Neural progenitor cell (in vitro differentiated cells): ENCODE data around the gene OPRL1. TPM values are rescaled to one million over a fixed set of nuclear protein-coding genes. Genes with fewer than 3 reads are reported as not detected.
A peak's percentile ranks its signal among the peaks of the same experiment; 100 is the strongest.

ENCODE experiments used
- DNase-seq: peaks from one replicate; pipeline ENCODE4 v3.0.0-alpha.2; 2016; ENCODE audit warnings: low spot score
- H2AFZ ChIP-seq: fragments of 200-600 bp; sonication (generic); replicated peaks from 2 replicates; pipeline ENCODE4 v1.6.1; 2016; ENCODE audit warnings: antibody characterized with exemption
- H3F3A ChIP-seq: fragments of 200-600 bp; sonication (generic); 2 replicates; pipeline ENCODE4 v1.6.1; 2016; ENCODE audit warnings: antibody characterized with exemption, low read depth
- H3K27ac ChIP-seq: fragments of 200-600 bp; sonication (generic); 2 replicates; pipeline ENCODE4 v1.5.1; 2016; ENCODE audit warnings: mild to moderate bottlenecking
- H3K27me3 ChIP-seq: fragments of 200-600 bp; sonication (generic); 2 replicates; pipeline ENCODE4 v1.6.1; 2016; ENCODE audit warnings: mild to moderate bottlenecking, moderate library complexity
- H3K36me3 ChIP-seq: fragments of 200-600 bp; sonication (generic); 2 replicates; pipeline ENCODE4 v1.5.1; 2016
- H3K4me1 ChIP-seq: fragments of 200-600 bp; sonication (generic); 2 replicates; pipeline ENCODE4 v1.6.1; 2016; ENCODE audit warnings: mixed run types
- H3K4me2 ChIP-seq: fragments of 200-600 bp; sonication (generic); 2 replicates; pipeline ENCODE4 v1.6.1; 2016
- H3K4me3 ChIP-seq: fragments of 200-600 bp; sonication (generic); 2 replicates; pipeline ENCODE4 v1.5.1; 2016
- H3K79me2 ChIP-seq: fragments of 200-600 bp; sonication (generic); 2 replicates; pipeline ENCODE4 v1.6.1; 2016; ENCODE audit warnings: low read depth
- H3K9ac ChIP-seq: fragments of 200-600 bp; sonication (generic); 2 replicates; pipeline ENCODE4 v1.6.1; 2016
- H3K9me3 ChIP-seq: fragments of 200-600 bp; sonication (generic); 2 replicates; pipeline ENCODE4 v1.5.1; 2016; ENCODE audit warnings: low read depth
- H4K20me1 ChIP-seq: fragments of 200-600 bp; sonication (generic); 2 replicates; pipeline ENCODE4 v1.6.1; 2016; ENCODE audit warnings: low read depth
- H3K27ac Mint-ChIP-seq: 3 replicates; pipeline ENCODE4 v1.8.0; 2021; ENCODE audit warnings: mixed read lengths
- H3K27me3 Mint-ChIP-seq: 2 replicates; pipeline ENCODE4 v1.8.0; 2022; ENCODE audit warnings: low read depth, mild to moderate bottlenecking, inconsistent platforms, moderate library complexity, mixed read lengths; ENCODE audit not compliant: insufficient read depth
- H3K36me3 Mint-ChIP-seq: 3 replicates; pipeline ENCODE4 v1.8.0; 2021; ENCODE audit warnings: mixed read lengths
- H3K4me1 Mint-ChIP-seq: 3 replicates; pipeline ENCODE4 v1.8.0; 2021; ENCODE audit warnings: mixed read lengths
- H3K4me3 Mint-ChIP-seq: 3 replicates; pipeline ENCODE4 v1.8.0; 2021; ENCODE audit warnings: mild to moderate bottlenecking, moderate library complexity, mixed read lengths
- H3K9me3 Mint-ChIP-seq: 3 replicates; pipeline ENCODE4 v1.8.0; 2020; ENCODE audit warnings: mixed read lengths
- EZH2 ChIP-seq: fragments of 200-600 bp; sonication (generic); IDR thresholded peaks from 2 replicates; pipeline ENCODE4 v1.6.1; 2017; ENCODE audit warnings: antibody characterized with exemption, mild to moderate bottlenecking, moderate library complexity
- EZH2phosphoT487 ChIP-seq: fragments of 200-600 bp; sonication (generic); IDR thresholded peaks from 2 replicates; pipeline ENCODE4 v1.6.1; 2017; ENCODE audit warnings: antibody characterized with exemption
- total RNA-seq: library from RNA; depleted of rRNA; stranded (reverse); fragments of >200 nt; gene quantifications from 2 replicates; pipeline ENCODE4 v1.2.3, GENCODE V29; 2015; ENCODE audit warnings: low replicate concordance
- TF ChIP-seq, protein P1 (sequence below): fragments of 200-600 bp; sonication (generic); IDR thresholded peaks from 2 replicates; pipeline ENCODE4 v1.5.1; 2017; ENCODE audit warnings: antibody characterized with exemption, mild to moderate bottlenecking

Gene OPRL1
- total RNA-seq, 1 donor from 2014 or later, result 1.3 TPM

DNA sequence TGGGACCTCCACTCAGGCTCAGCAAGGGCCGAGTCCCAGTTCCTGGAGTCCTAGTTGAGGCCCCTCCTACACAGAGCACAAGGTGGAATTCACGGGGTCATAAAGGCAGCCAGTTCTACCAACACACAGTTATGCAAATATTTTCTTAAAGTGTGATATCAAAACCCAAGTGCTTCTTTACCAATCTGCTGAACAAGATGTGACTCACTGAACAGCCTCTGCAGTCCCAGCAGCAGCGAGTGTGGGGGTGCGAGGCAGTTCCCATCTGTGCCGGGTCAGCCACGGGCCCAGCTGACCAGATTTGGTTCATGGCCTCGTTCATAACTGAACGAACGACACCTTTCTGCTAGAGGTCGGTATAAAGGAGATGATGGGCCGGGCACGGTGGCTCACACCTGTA lies 21.3 kb upstream of the OPRL1 start:
- Histone ChIP-seq H3K4me1 (peaks cover 4% of the 10 kb centered on the region), H3K9ac (no peak overlapping the region), H3K4me2 (no peak overlapping the region), H3K79me2 (peaks cover 1% of the 10 kb centered on the region), H3F3A (peaks cover 5% of the 10 kb centered on the region), H3K27me3 (no peaks in the 10 kb centered on the region), H3K27ac (no peak overlapping the region), H4K20me1 (peaks cover 2% of the 10 kb centered on the region), H3K4me3 (no peak overlapping the region), H3K36me3 (no peaks in the 10 kb centered on the region), H2AFZ (no peak overlapping the region), H3K9me3 (no peaks in the 10 kb centered on the region)
- no peak for TF ChIP-seq EZH2phosphoT487
- TF ChIP-seq EZH2, result no peak
- TF ChIP-seq, protein P1, sequence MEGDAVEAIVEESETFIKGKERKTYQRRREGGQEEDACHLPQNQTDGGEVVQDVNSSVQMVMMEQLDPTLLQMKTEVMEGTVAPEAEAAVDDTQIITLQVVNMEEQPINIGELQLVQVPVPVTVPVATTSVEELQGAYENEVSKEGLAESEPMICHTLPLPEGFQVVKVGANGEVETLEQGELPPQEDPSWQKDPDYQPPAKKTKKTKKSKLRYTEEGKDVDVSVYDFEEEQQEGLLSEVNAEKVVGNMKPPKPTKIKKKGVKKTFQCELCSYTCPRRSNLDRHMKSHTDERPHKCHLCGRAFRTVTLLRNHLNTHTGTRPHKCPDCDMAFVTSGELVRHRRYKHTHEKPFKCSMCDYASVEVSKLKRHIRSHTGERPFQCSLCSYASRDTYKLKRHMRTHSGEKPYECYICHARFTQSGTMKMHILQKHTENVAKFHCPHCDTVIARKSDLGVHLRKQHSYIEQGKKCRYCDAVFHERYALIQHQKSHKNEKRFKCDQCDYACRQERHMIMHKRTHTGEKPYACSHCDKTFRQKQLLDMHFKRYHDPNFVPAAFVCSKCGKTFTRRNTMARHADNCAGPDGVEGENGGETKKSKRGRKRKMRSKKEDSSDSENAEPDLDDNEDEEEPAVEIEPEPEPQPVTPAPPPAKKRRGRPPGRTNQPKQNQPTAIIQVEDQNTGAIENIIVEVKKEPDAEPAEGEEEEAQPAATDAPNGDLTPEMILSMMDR, result no peak
- H3K4me1 Mint-ChIP-seq, result peaks cover 22% of the 10 kb centered on the region
- peaks cover 15% of the 10 kb centered on the region for H3K27me3 Mint-ChIP-seq
- no peaks in the 10 kb centered on the region for H3K36me3 Mint-ChIP-seq
- no peak for DNase-seq
- H3K4me3 Mint-ChIP-seq, result peak overlapping the region; percentile 27
- H3K9me3 Mint-ChIP-seq, result peaks cover 2% of the 10 kb centered on the region
- H3K27ac Mint-ChIP-seq, result no peak overlapping the region

DNA sequence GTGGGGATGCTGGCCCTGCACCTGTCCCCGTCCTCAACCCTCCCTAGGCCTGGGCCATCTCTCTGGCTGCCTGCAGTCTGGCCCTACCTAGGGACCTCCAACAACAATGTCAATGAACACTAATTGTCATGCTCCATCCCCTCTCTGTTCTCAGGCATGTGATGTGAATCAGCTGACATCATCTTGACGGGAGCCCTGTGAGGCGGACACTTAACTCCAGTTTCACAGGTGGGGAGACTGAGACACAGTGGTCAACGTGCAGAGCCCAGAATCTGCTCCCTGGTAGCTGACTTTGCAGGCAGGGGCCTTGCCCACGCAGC lies 17.6 kb upstream of the OPRL1 start:
- Histone ChIP-seq H3F3A (peaks cover 5% of the 10 kb centered on the region), H3K4me2 (peak overlapping the region; percentile 86), H3K9ac (no peak overlapping the region), H3K4me1 (peaks cover 7% of the 10 kb centered on the region), H3K36me3 (no peaks in the 10 kb centered on the region), H4K20me1 (peaks cover 20% of the 10 kb centered on the region), H3K4me3 (peak overlapping the region; percentile 99), H3K27me3 (no peaks in the 10 kb centered on the region), H3K79me2 (peaks cover 9% of the 10 kb centered on the region), H2AFZ (no peak overlapping the region), H3K27ac (no peak overlapping the region), H3K9me3 (no peaks in the 10 kb centered on the region)
- TF ChIP-seq EZH2phosphoT487 (no peak), EZH2 (no peak)
- TF ChIP-seq, protein P1, result no peak
- H3K27me3 Mint-ChIP-seq, result peaks cover 17% of the 10 kb centered on the region
- peak overlapping the region; percentile 94 for H3K4me3 Mint-ChIP-seq
- H3K4me1 Mint-ChIP-seq, result peaks cover 28% of the 10 kb centered on the region
- H3K9me3 Mint-ChIP-seq, result no peaks in the 10 kb centered on the region
- DNase-seq, result no peak
- no peak overlapping the region for H3K27ac Mint-ChIP-seq
- H3K36me3 Mint-ChIP-seq, result no peaks in the 10 kb centered on the region

DNA sequence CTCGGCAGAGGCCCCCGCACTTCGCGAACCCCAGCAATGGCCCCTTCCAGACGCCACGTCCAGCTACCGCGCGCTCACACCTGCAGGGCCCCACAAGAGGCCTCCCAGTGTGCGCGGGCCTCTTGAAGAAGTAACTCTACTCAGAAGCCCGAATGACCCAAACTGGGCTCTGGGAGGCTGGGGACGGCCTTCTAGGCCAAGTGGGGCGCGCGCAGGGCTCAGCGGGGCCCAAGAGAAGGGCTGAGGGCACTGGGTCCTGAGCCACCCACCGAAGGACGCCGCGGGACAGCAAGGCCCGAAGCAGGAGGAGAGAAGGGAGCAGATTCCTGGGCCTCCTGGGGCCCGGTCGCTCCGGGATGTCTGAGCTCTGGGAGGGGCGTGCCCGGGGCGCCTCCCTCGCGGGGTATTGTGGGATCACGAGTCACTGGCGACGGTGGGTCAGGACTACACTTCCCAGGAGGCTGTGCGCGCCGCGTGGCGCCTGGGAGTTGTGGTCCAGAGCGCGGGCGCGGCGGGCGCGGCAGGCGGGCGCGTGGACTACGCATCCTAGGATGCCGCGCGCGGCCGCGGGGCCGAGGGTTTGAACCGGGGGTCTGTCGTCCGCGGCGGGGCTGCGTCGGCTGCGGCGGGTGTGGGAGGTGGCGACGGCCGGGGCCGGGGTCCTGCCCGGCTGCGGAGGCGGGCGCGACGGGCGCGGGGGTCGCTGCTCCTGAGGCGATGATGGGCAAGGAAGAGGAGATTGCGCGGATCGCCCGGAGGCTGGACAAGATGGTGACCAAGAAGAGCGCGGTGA lies 17.1 kb upstream of the OPRL1 start, which contains the start of gene TCEA2:
Gene TCEA2, plus strand, starts transcription at position 603 of the 793 bp plus-strand sequence. Its CDS starts 115 bp downstream, at position 718.
- no peak within 1 kb of the TSS for H3K27ac ChIP-seq
- peaks cover 17% of the 10 kb centered on the region for H3K27me3 Mint-ChIP-seq
- peaks cover 25% of the 10 kb centered on the region for H3K4me1 Mint-ChIP-seq
- peak within 1 kb of the TSS; percentile 14 for H3K9ac ChIP-seq
- H3K4me3 ChIP-seq, result peak within 1 kb of the TSS; percentile 99
- DNase-seq, result peak; percentile 96
- H3K79me2 ChIP-seq, result peaks cover 9% of the 10 kb centered on the region
- H3K4me1 ChIP-seq, result peaks cover 7% of the 10 kb centered on the region
- TF ChIP-seq EZH2phosphoT487 (no peak), EZH2 (no peak)
- TF ChIP-seq, protein P1, result no peak
- H4K20me1 ChIP-seq, result peaks cover 20% of the 10 kb centered on the region
- H3K27ac Mint-ChIP-seq, result no peak within 1 kb of the TSS
- no peaks in the 10 kb centered on the region for H3K9me3 ChIP-seq
- H3K36me3 Mint-ChIP-seq, result no peaks in the 10 kb centered on the region
- H3F3A ChIP-seq, result peaks cover 4% of the 10 kb centered on the region
- no peaks in the 10 kb centered on the region for H3K27me3 ChIP-seq
- H3K4me3 Mint-ChIP-seq, result peak within 1 kb of the TSS; percentile 94
- peak within 1 kb of the TSS; percentile 86 for H3K4me2 ChIP-seq
- peak within 1 kb of the TSS; percentile 10 for H2AFZ ChIP-seq
- H3K36me3 ChIP-seq, result no peaks in the 10 kb centered on the region
- H3K9me3 Mint-ChIP-seq, result no peaks in the 10 kb centered on the region
